Activated naive CD8-positive, alpha-beta T cell treated with anti-CD3 and anti-CD28 coated beads, Interleukin-2, amount 50 U/mL, for 24 hours (primary cell): Measurements from ENCODE around the gene RTBDN.
A peak's percentile ranks its signal among the peaks of the same experiment; 100 is the strongest.

ENCODE experiments used
- ATAC-seq: fragments of 150-1000 bp; cut with Tn5 transposase; one replicate; pipeline ENCODE4 v1.10.0; 2021
- DNase-seq: peaks from one replicate; pipeline ENCODE4 v3.0.0; 2021
- H3K27ac Mint-ChIP-seq: one replicate; pipeline ENCODE4 v1.8.0; 2021; ENCODE audit warnings: mild to moderate bottlenecking, mixed read lengths
- H3K27me3 Mint-ChIP-seq: one replicate; pipeline ENCODE4 v1.8.0; 2021; ENCODE audit warnings: mixed read lengths
- H3K36me3 Mint-ChIP-seq: one replicate; pipeline ENCODE4 v1.8.0; 2021; ENCODE audit warnings: low read depth, mixed read lengths
- H3K4me1 Mint-ChIP-seq: one replicate; pipeline ENCODE4 v1.8.0; 2021; ENCODE audit warnings: mixed read lengths
- H3K4me3 Mint-ChIP-seq: one replicate; pipeline ENCODE4 v1.8.0; 2021; ENCODE audit warnings: mild to moderate bottlenecking, moderate library complexity, mixed read lengths
- H3K9me3 Mint-ChIP-seq: one replicate; pipeline ENCODE4 v1.8.0; 2021; ENCODE audit warnings: mixed read lengths

RTBDN gene

GRCh38 chr19:12834566-12834943 lies at the start of gene RTBDN:
TSS of gene RTBDN (minus strand) at chr19:12834579. CDS start at chr19:12829979, 4,600 bp downstream.
- DNase-seq (peak; percentile 14), ATAC-seq (no peak)
- Mint-ChIP-seq H3K4me3 (peak within 1 kb of the TSS; percentile 59), H3K27ac (no peak within 1 kb of the TSS), H3K9me3 (no peaks in the 10 kb centered on the region), H3K36me3 (no peaks in the 10 kb centered on the region), H3K27me3 (peaks cover 78% of the 10 kb centered on the region), H3K4me1 (peaks cover 28% of the 10 kb centered on the region)

GRCh38 chr19:12882589-12882988 lies 48.2 kb upstream of the RTBDN start:
- ATAC-seq, result no peak
- no peak overlapping the region for H3K27ac Mint-ChIP-seq
- H3K4me1 Mint-ChIP-seq, result peaks cover 34% of the 10 kb centered on the region
- H3K9me3 Mint-ChIP-seq, result peaks cover 6% of the 10 kb centered on the region
- H3K36me3 Mint-ChIP-seq, result peaks cover 6% of the 10 kb centered on the region
- no peak for DNase-seq
- peak overlapping the region; percentile 85 for H3K4me3 Mint-ChIP-seq
- no peaks in the 10 kb centered on the region for H3K27me3 Mint-ChIP-seq

GRCh38 chr19:12881172-12881808 lies 46.9 kb upstream of the RTBDN start, which contains the start of gene DNASE2:
TSS of gene DNASE2 (minus strand) at chr19:12881449. CDS start at chr19:12881375, 74 bp downstream.
- H3K36me3 Mint-ChIP-seq, result peaks cover 6% of the 10 kb centered on the region

GRCh38 chr19:12880551-12881171 lies 46.3 kb upstream of the RTBDN start:
- ATAC-seq (no peak), DNase-seq (peak; percentile 42)
- Mint-ChIP-seq H3K9me3 (peaks cover 6% of the 10 kb centered on the region), H3K4me1 (peaks cover 28% of the 10 kb centered on the region), H3K4me3 (peak overlapping the region; percentile 85), H3K27ac (peak overlapping the region; percentile 56), H3K27me3 (no peaks in the 10 kb centered on the region), H3K36me3 (peaks cover 6% of the 10 kb centered on the region)

More at GRCh38 chr19:12881172-12881808, 46.9 kb upstream of the RTBDN start, which contains the start of gene DNASE2:
- H3K9me3 Mint-ChIP-seq, result peaks cover 6% of the 10 kb centered on the region
- DNase-seq, result peak; percentile 95
- no peaks in the 10 kb centered on the region for H3K27me3 Mint-ChIP-seq
- ATAC-seq, result peak; percentile 75
- H3K27ac Mint-ChIP-seq, result peak within 1 kb of the TSS; percentile 79
- peaks cover 29% of the 10 kb centered on the region for H3K4me1 Mint-ChIP-seq
- peak within 1 kb of the TSS; percentile 85 for H3K4me3 Mint-ChIP-seq

GRCh38 chr19:12875086-12875485 lies 40.7 kb upstream of the RTBDN start:
- Mint-ChIP-seq H3K4me1 (peaks cover 1% of the 10 kb centered on the region), H3K27me3 (no peaks in the 10 kb centered on the region), H3K4me3 (no peak overlapping the region), H3K36me3 (peaks cover 14% of the 10 kb centered on the region), H3K9me3 (peaks cover 4% of the 10 kb centered on the region), H3K27ac (no peak overlapping the region)
- no peak for ATAC-seq
- no peak for DNase-seq

GRCh38 chr19:12873891-12874745 lies 39.7 kb upstream of the RTBDN start:
- ATAC-seq, result peak; percentile 8
- no peaks in the 10 kb centered on the region for H3K27me3 Mint-ChIP-seq
- peaks cover 4% of the 10 kb centered on the region for H3K9me3 Mint-ChIP-seq
- no peaks in the 10 kb centered on the region for H3K4me1 Mint-ChIP-seq
- H3K27ac Mint-ChIP-seq, result no peak overlapping the region
- H3K36me3 Mint-ChIP-seq, result peaks cover 14% of the 10 kb centered on the region
- no peak overlapping the region for H3K4me3 Mint-ChIP-seq
- no peak for DNase-seq

- ATAC-seq (peak; percentile 14), DNase-seq (peak; percentile 57)
- H3K4me1 Mint-ChIP-seq, result peaks cover under 1% of the 10 kb centered on the region
- no peak overlapping the region for H3K4me3 Mint-ChIP-seq
- H3K9me3 Mint-ChIP-seq, result peaks cover 4% of the 10 kb centered on the region
- no peak overlapping the region for H3K27ac Mint-ChIP-seq
- H3K36me3 Mint-ChIP-seq, result peaks cover 13% of the 10 kb centered on the region
- no peaks in the 10 kb centered on the region for H3K27me3 Mint-ChIP-seq
Measured at GRCh38 chr19:12872941-12873890, 38.8 kb upstream of the RTBDN start.

GRCh38 chr19:12872255-12872654 lies 37.9 kb upstream of the RTBDN start:
- ATAC-seq, result no peak
- DNase-seq, result no peak
- H3K36me3 Mint-ChIP-seq, result peaks cover 8% of the 10 kb centered on the region
- H3K27me3 Mint-ChIP-seq, result no peaks in the 10 kb centered on the region
- peaks cover 4% of the 10 kb centered on the region for H3K9me3 Mint-ChIP-seq
- peaks cover 5% of the 10 kb centered on the region for H3K4me1 Mint-ChIP-seq
- no peak overlapping the region for H3K4me3 Mint-ChIP-seq
- H3K27ac Mint-ChIP-seq, result no peak overlapping the region

GRCh38 chr19:12871681-12872080 lies 37.3 kb upstream of the RTBDN start:
- peaks cover 8% of the 10 kb centered on the region for H3K36me3 Mint-ChIP-seq
- H3K4me3 Mint-ChIP-seq, result no peak overlapping the region
- peaks cover 10% of the 10 kb centered on the region for H3K4me1 Mint-ChIP-seq
- ATAC-seq, result no peak
- H3K27ac Mint-ChIP-seq, result no peak overlapping the region
- DNase-seq, result no peak
- no peaks in the 10 kb centered on the region for H3K27me3 Mint-ChIP-seq
- peaks cover 4% of the 10 kb centered on the region for H3K9me3 Mint-ChIP-seq

GRCh38 chr19:12868540-12869112 lies 34.2 kb upstream of the RTBDN start:
- peaks cover 11% of the 10 kb centered on the region for H3K4me1 Mint-ChIP-seq
- H3K27me3 Mint-ChIP-seq, result peaks cover 4% of the 10 kb centered on the region
- peaks cover 4% of the 10 kb centered on the region for H3K9me3 Mint-ChIP-seq
- ATAC-seq (no peak), DNase-seq (no peak)
- H3K4me3 Mint-ChIP-seq, result no peak overlapping the region
- H3K27ac Mint-ChIP-seq, result no peak overlapping the region
- peaks cover 6% of the 10 kb centered on the region for H3K36me3 Mint-ChIP-seq

- Mint-ChIP-seq H3K27ac (no peak overlapping the region), H3K4me3 (peak overlapping the region; percentile 71), H3K36me3 (no peaks in the 10 kb centered on the region), H3K9me3 (peaks cover 3% of the 10 kb centered on the region), H3K4me1 (peaks cover 11% of the 10 kb centered on the region), H3K27me3 (peaks cover 4% of the 10 kb centered on the region)
- DNase-seq (peak; percentile 80), ATAC-seq (peak; percentile 55)
Measured at GRCh38 chr19:12867120-12868099, 33.0 kb upstream of the RTBDN start.

GRCh38 chr19:12866416-12867119 lies 32.2 kb upstream of the RTBDN start:
- Mint-ChIP-seq H3K27me3 (peaks cover 4% of the 10 kb centered on the region), H3K27ac (no peak overlapping the region), H3K36me3 (no peaks in the 10 kb centered on the region), H3K4me3 (peak overlapping the region; percentile 43), H3K9me3 (no peaks in the 10 kb centered on the region), H3K4me1 (peaks cover 11% of the 10 kb centered on the region)
- no peak for DNase-seq
- no peak for ATAC-seq
